GM18502 (cell line): ENCODE measurements around the gene ELMOD2.

Experiments
- ATAC-seq: cut with Tn5 transposase; IDR thresholded peaks from one replicate; pipeline ENCODE4 v1.9.1; 2021; ENCODE audit warnings: mild to moderate bottlenecking; ENCODE audit not compliant: unreplicated experiment, poor library complexity

The ELMOD2 gene

GRCh38 chr4:140579278-140579677, 55.3 kb downstream of the ELMOD2 start:
- no peak for ATAC-seq

GRCh38 chr4:140581078-140581477, 57.1 kb downstream of the ELMOD2 start:
- ATAC-seq = no peak

- no peak for ATAC-seq
These were observed 60.5 kb downstream of the ELMOD2 start for GRCh38 chr4:140584439-140584838.

GRCh38 chr4:140595065-140595464, 71.1 kb downstream of the ELMOD2 start:
- peak; percentile 93 for ATAC-seq

GRCh38 chr4:140600408-140600807, 76.4 kb downstream of the ELMOD2 start:
- no peak for ATAC-seq

- no peak for ATAC-seq
These were observed 78.7 kb downstream of the ELMOD2 start for GRCh38 chr4:140602714-140603113.

GRCh38 chr4:140603286-140603685, 79.3 kb downstream of the ELMOD2 start:
- no peak for ATAC-seq
